ENCODE data around the gene PIGC.
A peak's percentile ranks its signal among the peaks of the same experiment; 100 is the strongest.

PIGC gene

DNA sequence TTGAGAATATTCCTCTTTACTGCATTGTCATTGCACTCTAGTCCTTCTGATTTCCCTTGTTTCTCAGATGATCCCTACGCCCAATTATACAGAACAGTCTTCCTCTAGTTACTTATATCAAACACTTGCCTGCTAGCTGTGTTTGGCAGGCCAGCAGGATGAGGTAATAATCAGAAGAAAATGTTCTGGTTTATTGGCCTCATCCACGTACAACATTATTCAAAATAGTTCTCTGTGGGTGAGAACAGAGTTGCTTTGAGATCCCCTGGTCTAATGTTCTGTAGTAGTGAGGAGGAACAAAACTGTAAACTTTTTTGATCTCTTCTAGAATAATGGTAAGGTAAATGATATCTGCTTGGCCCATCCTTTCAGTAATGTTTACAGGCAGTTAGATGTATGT, 45.7 kb downstream of the PIGC start:
- DNase-seq: no peak

DNA sequence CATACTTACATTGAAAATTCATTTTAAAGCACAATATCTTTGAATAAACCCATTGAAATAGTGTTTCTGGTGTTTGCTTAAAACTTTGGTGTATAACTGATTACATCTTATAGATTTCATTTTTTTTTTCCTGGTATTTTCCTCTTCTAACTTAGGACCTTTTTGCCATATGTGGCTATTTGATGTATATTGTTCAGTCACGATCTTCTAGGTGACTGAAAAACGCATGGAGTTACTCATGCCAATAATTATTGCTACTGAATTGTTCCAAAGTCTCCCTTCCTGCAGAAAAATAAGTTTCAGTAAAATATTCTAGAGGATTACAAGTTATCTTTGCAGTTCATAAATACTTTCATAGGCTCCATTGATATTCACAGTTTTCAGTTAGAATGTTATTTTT, 46.2 kb downstream of the PIGC start:
- no peak for DNase-seq

DNA sequence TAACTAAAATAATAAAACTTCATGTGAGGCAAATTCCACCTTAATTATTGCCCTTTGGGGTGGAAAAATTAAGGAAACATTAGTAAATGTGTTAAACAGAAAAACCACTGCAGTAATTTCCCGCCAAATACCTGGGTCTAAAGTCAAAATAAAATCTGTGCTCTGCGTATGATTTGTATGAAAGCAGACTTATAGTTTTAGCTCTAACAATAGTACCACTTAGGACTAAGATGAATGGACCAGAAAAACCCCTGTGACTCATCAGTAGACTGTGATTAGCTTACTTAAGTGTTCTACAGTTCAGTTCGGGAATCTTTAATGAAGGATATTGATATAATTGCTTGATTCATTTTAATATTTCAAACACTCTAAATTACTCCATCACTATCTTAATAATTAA, 46.6 kb downstream of the PIGC start:
- DNase-seq: no peak

DNA sequence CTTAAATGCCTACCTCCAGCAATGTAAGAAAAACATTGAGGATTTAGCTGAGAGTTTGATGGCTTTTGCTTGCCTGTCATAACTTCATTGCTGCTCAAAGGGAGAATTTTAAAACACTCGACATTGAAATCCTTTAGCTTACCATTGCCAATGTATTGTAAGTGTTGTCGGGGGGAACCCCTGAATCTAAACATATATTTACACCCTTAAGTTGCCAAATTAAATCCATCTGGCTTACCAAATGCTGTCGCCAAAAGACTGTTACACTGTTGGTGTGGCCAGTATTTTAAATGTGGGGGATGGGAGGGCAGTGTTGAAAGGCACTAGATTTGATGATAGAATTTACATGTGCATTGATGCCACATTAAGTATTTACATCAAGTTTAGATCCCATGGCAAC, 48.3 kb downstream of the PIGC start:
- DNase-seq: no peak

DNA sequence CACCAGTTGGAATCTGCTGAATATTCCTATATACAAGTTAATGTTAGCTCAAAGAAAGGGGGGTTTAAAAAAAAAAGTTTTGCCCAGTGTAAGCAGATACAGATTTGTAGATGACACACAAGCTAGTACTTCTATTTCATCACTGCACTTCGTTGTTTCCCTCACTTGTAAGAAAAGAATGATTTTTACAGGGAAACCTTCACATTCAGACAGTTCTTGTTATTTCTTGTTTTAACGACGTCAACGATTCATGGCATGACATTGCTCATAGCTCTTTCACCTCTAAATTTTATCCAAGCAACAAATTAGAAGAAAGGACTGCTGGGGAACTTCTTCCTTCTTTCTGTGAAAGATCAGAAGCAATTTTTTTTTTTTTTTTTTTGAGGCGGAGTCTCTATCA, 49.1 kb downstream of the PIGC start:
- no peak for DNase-seq

DNA sequence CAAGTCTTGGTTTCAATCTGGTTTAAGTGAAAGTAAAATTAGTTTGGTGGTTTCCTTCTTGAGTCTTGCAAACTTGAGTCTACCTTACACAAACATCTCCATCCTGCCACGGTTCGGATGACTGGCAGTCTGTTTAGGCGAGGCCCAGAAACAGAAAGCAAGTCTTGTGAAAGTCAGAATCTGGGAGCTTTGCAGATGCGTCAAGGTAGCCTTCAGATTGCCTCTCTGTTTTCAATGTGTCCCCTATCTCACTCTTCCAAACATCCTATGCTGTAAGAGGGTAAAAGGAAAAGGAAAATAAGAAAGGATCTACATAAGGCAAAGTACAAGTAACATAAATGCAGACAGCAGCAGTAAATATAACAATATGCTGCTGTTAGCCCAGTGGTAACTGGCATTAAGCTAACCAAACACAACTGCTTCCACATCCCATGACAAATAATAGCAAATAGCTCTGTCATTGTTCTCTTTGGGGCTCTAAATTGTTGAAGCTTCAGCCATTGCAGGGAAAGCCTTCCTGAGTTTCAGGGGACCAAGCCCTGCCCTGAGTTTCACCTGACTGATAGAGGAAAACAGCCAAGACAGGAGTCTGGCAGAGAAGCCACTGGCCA, 49.6 kb downstream of the PIGC start:
- peak; percentile 68 for DNase-seq

DNA sequence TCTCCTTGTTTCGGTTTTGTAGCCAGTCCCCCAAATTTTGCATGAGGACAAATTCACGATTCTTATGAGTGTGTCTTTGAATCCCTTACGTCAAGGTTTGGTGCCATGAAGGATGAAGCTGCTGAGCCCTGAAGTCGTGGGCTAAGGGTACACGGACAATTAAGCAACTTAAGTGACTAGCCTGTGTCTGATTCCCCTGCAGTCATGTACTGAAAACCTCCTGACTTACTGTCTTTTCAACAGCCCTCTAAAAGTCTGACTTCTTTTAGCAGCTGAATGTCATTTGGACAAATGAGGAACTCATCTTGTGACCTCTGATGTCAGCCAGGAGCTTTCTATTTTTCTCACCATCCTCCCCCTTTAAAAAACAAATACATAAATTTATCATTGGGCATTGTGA, 50.5 kb downstream of the PIGC start:
- no peak for DNase-seq

DNA sequence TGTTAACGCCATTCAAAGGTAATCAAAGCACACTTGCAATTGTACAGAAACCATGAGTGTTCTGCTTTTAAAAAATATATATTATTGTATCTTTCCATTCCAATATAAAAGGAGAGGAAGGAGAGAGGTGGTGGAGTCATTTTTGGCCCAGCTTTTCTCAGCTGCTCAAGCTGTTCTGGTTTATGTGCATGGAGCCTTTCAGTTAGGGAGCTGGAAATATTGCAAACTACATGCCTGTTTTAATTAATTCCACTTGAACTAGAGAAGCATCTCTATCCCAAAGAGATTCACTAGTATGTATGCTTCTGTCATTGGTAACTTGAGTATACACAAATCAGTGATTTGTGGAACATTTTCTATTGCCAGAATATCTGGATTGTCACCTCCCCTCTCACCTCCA, 51.9 kb downstream of the PIGC start:
- no peak for DNase-seq

Measured in central memory CD4-positive, alpha-beta T cell (primary cell).